BE2C (cell line): Measurements from ENCODE around the gene LRRC37A.
"Not testable (repeated sequence)": the region's sequence is repeated elsewhere in the genome, so short reads cannot be mapped to it uniquely, and the experiment has no call there.

Source experiments
- DNase-seq: peaks from one replicate; pipeline ENCODE4 v3.0.0-alpha.2; 2020
- H3K27me3 ChIP-seq: fragments of 250-450 bp; sonication (Bioruptor Pico); 2 replicates; pipeline ENCODE4 v1.5.1; 2020; ENCODE audit warnings: mild to moderate bottlenecking
- H3K36me3 ChIP-seq: fragments of 250-450 bp; sonication (Bioruptor Pico); 2 replicates; pipeline ENCODE4 v1.5.1; 2020; ENCODE audit warnings: mild to moderate bottlenecking
- H3K4me1 ChIP-seq: fragments of 250-450 bp; sonication (Bioruptor Pico); 2 replicates; pipeline ENCODE4 v1.5.1; 2020
- H3K4me3 ChIP-seq: 2 replicates; pipeline ENCODE4 v1.5.1; 2011; ENCODE audit warnings: low read depth, low read length
- H3K9me3 ChIP-seq: fragments of 250-450 bp; sonication (Bioruptor Pico); 2 replicates; pipeline ENCODE4 v1.5.1; 2020
- CTCF ChIP-seq: IDR thresholded peaks from 2 replicates; pipeline ENCODE4 v1.5.1; 2012; ENCODE audit warnings: mild to moderate bottlenecking, low read depth, low read length

Gene LRRC37A

GRCh38 chr17:46264456-46265198 lies 30.3 kb upstream of the LRRC37A start:
- no peaks in the 10 kb centered on the region for H3K27me3 ChIP-seq
- no peak for DNase-seq
- TF ChIP-seq CTCF, result no peak
- no peaks in the 10 kb centered on the region for H3K4me1 ChIP-seq
- no peaks in the 10 kb centered on the region for H3K9me3 ChIP-seq
- H3K36me3 ChIP-seq, result 0 out of 2 replicates have a peak, but pooled peaks cover 2% of the 10 kb centered on the region
- H3K4me3 ChIP-seq, result no peak overlapping the region

GRCh38 chr17:46266063-46266655 lies 28.8 kb upstream of the LRRC37A start:
- H3K27me3 ChIP-seq, H3K4me1 ChIP-seq, H3K36me3 ChIP-seq, H3K9me3 ChIP-seq, DNase-seq: not testable (repeated sequence)
- H3K4me3 ChIP-seq, result peak overlapping the region; percentile 61

- peak; percentile 90 for DNase-seq
- H3K27me3 ChIP-seq, result no peaks in the 10 kb centered on the region
Observed at GRCh38 chr17:46266656-46267544, 28.0 kb upstream of the LRRC37A start.

GRCh38 chr17:46270032-46270431 lies 24.9 kb upstream of the LRRC37A start:
- Histone ChIP-seq H3K27me3 (no peaks in the 10 kb centered on the region), H3K36me3 (0 out of 2 replicates have a peak, but pooled peaks cover 2% of the 10 kb centered on the region), H3K9me3 (no peaks in the 10 kb centered on the region), H3K4me3 (no peak overlapping the region), H3K4me1 (no peaks in the 10 kb centered on the region)
- DNase-seq, result no peak
- no peak for TF ChIP-seq CTCF

More at GRCh38 chr17:46266656-46267544, 28.0 kb upstream of the LRRC37A start:
- Histone ChIP-seq H3K36me3 (0 out of 2 replicates have a peak, but pooled peaks cover 2% of the 10 kb centered on the region), H3K9me3 (no peaks in the 10 kb centered on the region), H3K4me3 (peak overlapping the region; percentile 70), H3K4me1 (no peaks in the 10 kb centered on the region)
- TF ChIP-seq CTCF, result peak; percentile 17; the same call in 1 of the 2 replicates

- Histone ChIP-seq H3K9me3 (no peaks in the 10 kb centered on the region), H3K4me3 (no peak overlapping the region), H3K27me3 (no peaks in the 10 kb centered on the region), H3K4me1 (no peaks in the 10 kb centered on the region), H3K36me3 (no peaks in the 10 kb centered on the region)
- no peak for TF ChIP-seq CTCF
- DNase-seq, result no peak
Observed at GRCh38 chr17:46273541-46274236, 21.2 kb upstream of the LRRC37A start.

- Histone ChIP-seq H3K9me3 (no peaks in the 10 kb centered on the region), H3K36me3 (no peaks in the 10 kb centered on the region), H3K27me3 (no peaks in the 10 kb centered on the region), H3K4me3 (no peak overlapping the region), H3K4me1 (no peaks in the 10 kb centered on the region)
- no peak for TF ChIP-seq CTCF
- no peak for DNase-seq
Observed at GRCh38 chr17:46274238-46274637, 20.7 kb upstream of the LRRC37A start.

- H3K27me3 ChIP-seq, DNase-seq, H3K36me3 ChIP-seq, H3K4me3 ChIP-seq, H3K4me1 ChIP-seq, H3K9me3 ChIP-seq: not testable (repeated sequence)
Observed at GRCh38 chr17:46276728-46277479, 18.0 kb upstream of the LRRC37A start.

- H3K36me3 ChIP-seq, H3K4me3 ChIP-seq, H3K4me1 ChIP-seq, H3K27me3 ChIP-seq, H3K9me3 ChIP-seq, DNase-seq: not testable (repeated sequence)
Observed at GRCh38 chr17:46281336-46281735, 13.6 kb upstream of the LRRC37A start.

- not testable (repeated sequence) for H3K27me3 ChIP-seq, H3K36me3 ChIP-seq, H3K4me1 ChIP-seq, DNase-seq, H3K9me3 ChIP-seq, H3K4me3 ChIP-seq
Observed at GRCh38 chr17:46282635-46283034, 12.3 kb upstream of the LRRC37A start.
